Esophagus muscularis mucosa (tissue), 3 donors: ENCODE results near the gene PLA2G4D.

ENCODE experiments used
- POLR2A ChIP-seq: fragments of 450-650 bp; IDR thresholded peaks from one replicate; pipeline ENCODE4 v1.6.1; 2017; ENCODE audit warnings: antibody characterized with exemption, moderate library complexity, mild to moderate bottlenecking, low read depth
- POLR2AphosphoS5 ChIP-seq, 2 donors: sonication (generic); formaldehyde crosslinking; IDR thresholded peaks; one replicate each; pipeline ENCODE4 v1.6.1; 2017; ENCODE audit warnings: antibody characterized with exemption in 2 of 2
- TF ChIP-seq, protein P1 (sequence below), 3 experiments: fragments of 200-600 bp in 2 of 3; fragments of 450-650 bp in 1 of 3; sonication (generic) in 2 of 3; IDR thresholded peaks; one replicate each; pipeline ENCODE4 v1.5.1; 2017 to 2019; ENCODE audit warnings: antibody characterized with exemption in 3 of 3, mild to moderate bottlenecking in 2 of 3, moderate library complexity in 1 of 3

DNA sequence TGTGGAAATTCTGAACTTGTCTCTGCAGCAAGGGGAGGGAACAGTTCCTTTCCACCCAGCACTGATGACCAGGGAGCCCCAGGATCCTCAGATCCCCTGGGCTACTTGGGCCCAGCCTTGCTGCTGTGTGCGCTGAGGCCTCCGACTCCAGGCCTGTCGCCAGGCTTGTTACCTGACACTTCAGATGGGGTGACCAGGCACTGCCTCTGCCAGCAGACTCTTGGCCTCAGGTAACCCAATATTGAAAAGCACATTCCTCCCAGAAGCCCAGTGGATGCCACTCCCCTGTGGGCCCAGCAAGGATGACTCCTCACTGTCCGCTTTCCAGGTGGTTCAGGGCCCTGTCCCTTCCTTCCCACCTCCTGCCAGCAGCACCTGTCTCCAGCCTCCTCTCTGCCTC, 70.1 kb downstream of the PLA2G4D start:
- TF ChIP-seq POLR2AphosphoS5 (IDR thresholded peaks at IDR 0.05) (no peak), POLR2A (no peak)
- TF ChIP-seq, protein P1, sequence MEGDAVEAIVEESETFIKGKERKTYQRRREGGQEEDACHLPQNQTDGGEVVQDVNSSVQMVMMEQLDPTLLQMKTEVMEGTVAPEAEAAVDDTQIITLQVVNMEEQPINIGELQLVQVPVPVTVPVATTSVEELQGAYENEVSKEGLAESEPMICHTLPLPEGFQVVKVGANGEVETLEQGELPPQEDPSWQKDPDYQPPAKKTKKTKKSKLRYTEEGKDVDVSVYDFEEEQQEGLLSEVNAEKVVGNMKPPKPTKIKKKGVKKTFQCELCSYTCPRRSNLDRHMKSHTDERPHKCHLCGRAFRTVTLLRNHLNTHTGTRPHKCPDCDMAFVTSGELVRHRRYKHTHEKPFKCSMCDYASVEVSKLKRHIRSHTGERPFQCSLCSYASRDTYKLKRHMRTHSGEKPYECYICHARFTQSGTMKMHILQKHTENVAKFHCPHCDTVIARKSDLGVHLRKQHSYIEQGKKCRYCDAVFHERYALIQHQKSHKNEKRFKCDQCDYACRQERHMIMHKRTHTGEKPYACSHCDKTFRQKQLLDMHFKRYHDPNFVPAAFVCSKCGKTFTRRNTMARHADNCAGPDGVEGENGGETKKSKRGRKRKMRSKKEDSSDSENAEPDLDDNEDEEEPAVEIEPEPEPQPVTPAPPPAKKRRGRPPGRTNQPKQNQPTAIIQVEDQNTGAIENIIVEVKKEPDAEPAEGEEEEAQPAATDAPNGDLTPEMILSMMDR (IDR thresholded peaks at IDR 0.05), result no peak
